GM18517 (cell line): Measurements from ENCODE around the gene ZKSCAN3.
"Not testable (repeated sequence)": the region's sequence is repeated elsewhere in the genome, so short reads cannot be mapped to it uniquely, and the experiment has no call there.

Experiments used
- ATAC-seq: cut with Tn5 transposase; IDR thresholded peaks from one replicate; pipeline ENCODE4 v1.9.1; 2021; ENCODE audit warnings: mild to moderate bottlenecking, moderate library complexity; ENCODE audit not compliant: unreplicated experiment

The ZKSCAN3 gene

GRCh38 chr6:28340310-28341095, 9.2 kb upstream of the ZKSCAN3 start:
- no peak for ATAC-seq

- ATAC-seq = no peak
Measured at GRCh38 chr6:28343898-28344677, 5.7 kb upstream of the ZKSCAN3 start.

- ATAC-seq = no peak
Measured at GRCh38 chr6:28345201-28345600, 4.5 kb upstream of the ZKSCAN3 start.

- no peak for ATAC-seq
Measured at GRCh38 chr6:28347119-28347518, 2.6 kb upstream of the ZKSCAN3 start.

- ATAC-seq = peak; percentile 27
Measured at GRCh38 chr6:28349344-28349891, 329 bp upstream of the ZKSCAN3 start.

GRCh38 chr6:28351087-28351486, 1.3 kb downstream of the ZKSCAN3 start:
- ATAC-seq = no peak

- no peak for ATAC-seq
Measured at GRCh38 chr6:28351493-28351925, 1.8 kb downstream of the ZKSCAN3 start.

GRCh38 chr6:28353356-28353755, 3.6 kb downstream of the ZKSCAN3 start:
- no peak for ATAC-seq

GRCh38 chr6:28353981-28354676, 4.4 kb downstream of the ZKSCAN3 start:
- ATAC-seq = no peak

- ATAC-seq = no peak
Measured at GRCh38 chr6:28354688-28355554, 5.2 kb downstream of the ZKSCAN3 start.

- peak; percentile 58 for ATAC-seq
Measured at GRCh38 chr6:28355743-28356665, 6.3 kb downstream of the ZKSCAN3 start.

- ATAC-seq = no peak
Measured at GRCh38 chr6:28356666-28357020, 6.9 kb downstream of the ZKSCAN3 start.

GRCh38 chr6:28357036-28357435, 7.3 kb downstream of the ZKSCAN3 start:
- ATAC-seq = no peak

GRCh38 chr6:28359562-28359961, 9.8 kb downstream of the ZKSCAN3 start:
- not testable (repeated sequence) for ATAC-seq

- no peak for ATAC-seq
Measured at GRCh38 chr6:28360961-28361360, 11.2 kb downstream of the ZKSCAN3 start.

GRCh38 chr6:28365590-28365989, 15.8 kb downstream of the ZKSCAN3 start:
- ATAC-seq = not testable (repeated sequence)

GRCh38 chr6:28368522-28368921, 18.8 kb downstream of the ZKSCAN3 start:
- peak; percentile 56 for ATAC-seq

- ATAC-seq = no peak
Measured at GRCh38 chr6:28369463-28369862, 19.7 kb downstream of the ZKSCAN3 start.

- ATAC-seq = no peak
Measured at GRCh38 chr6:28370440-28370839, 20.7 kb downstream of the ZKSCAN3 start.
